GM10266 (cell line): ENCODE results near the gene WIPF2.

ENCODE experiments used
- DNase-seq: peaks from one replicate; pipeline ENCODE4 v3.0.0; 2012; ENCODE audit errors: extremely low spot score
- TF ChIP-seq, protein P1 (sequence below): IDR thresholded peaks from 2 replicates; pipeline ENCODE4 v1.5.1; 2012; ENCODE audit warnings: mild to moderate bottlenecking, low read depth; ENCODE audit not compliant: control insufficient read depth, insufficient read depth; ENCODE audit errors: missing control alignments

WIPF2 gene

DNA sequence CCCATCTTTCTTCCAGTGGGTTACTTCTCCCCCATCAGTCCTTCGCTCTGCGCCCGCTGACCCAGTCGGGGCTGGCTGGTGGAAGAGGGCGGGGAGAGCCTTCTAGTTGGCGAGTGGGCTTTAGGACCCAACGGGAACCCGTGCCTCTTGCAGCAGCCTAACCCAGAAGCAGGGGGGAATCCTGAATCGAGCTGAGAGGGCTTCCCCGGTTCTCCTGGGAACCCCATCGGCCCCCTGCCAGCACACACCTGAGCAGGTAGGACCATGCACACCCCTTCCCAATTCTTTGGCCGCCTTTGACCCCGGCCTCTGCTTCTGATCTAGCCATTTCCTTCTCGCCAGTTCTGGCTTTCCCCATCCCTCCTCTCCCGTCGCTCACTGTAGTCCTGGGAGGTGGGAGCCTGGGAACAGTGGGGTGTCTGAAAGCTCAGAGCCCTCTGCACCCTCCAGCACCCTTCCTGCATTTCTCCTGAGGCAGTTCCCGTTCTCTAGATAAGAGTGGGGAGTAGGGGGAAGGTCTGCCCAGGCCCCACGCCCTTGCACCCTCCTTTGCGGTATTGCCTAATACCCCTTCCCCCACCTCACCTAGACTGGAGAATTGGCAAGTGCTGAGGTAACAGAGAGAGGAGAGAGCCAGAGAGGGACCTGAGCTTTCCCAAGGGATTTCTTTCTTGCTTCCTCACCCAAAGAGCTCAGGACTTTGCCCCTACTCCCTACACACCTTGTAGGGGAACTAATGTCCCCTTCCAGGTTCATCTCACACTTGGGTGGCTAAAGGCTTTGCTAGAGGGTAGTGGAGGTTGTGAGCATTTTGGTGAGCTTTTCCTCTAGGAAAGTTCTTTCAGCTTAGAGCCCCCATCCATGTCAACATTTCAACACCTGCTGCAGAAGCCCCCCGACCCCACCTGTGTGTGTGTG is 90.2 kb downstream of the WIPF2 start, which contains the start of gene RARA:
RARA (plus strand) TSS at position 150 of the 918 bp plus-strand sequence. CDS start 22,039 bp downstream, outside the sequence.
- DNase-seq: peak; percentile 66
- TF ChIP-seq, protein P1, sequence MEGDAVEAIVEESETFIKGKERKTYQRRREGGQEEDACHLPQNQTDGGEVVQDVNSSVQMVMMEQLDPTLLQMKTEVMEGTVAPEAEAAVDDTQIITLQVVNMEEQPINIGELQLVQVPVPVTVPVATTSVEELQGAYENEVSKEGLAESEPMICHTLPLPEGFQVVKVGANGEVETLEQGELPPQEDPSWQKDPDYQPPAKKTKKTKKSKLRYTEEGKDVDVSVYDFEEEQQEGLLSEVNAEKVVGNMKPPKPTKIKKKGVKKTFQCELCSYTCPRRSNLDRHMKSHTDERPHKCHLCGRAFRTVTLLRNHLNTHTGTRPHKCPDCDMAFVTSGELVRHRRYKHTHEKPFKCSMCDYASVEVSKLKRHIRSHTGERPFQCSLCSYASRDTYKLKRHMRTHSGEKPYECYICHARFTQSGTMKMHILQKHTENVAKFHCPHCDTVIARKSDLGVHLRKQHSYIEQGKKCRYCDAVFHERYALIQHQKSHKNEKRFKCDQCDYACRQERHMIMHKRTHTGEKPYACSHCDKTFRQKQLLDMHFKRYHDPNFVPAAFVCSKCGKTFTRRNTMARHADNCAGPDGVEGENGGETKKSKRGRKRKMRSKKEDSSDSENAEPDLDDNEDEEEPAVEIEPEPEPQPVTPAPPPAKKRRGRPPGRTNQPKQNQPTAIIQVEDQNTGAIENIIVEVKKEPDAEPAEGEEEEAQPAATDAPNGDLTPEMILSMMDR: no peak

DNA sequence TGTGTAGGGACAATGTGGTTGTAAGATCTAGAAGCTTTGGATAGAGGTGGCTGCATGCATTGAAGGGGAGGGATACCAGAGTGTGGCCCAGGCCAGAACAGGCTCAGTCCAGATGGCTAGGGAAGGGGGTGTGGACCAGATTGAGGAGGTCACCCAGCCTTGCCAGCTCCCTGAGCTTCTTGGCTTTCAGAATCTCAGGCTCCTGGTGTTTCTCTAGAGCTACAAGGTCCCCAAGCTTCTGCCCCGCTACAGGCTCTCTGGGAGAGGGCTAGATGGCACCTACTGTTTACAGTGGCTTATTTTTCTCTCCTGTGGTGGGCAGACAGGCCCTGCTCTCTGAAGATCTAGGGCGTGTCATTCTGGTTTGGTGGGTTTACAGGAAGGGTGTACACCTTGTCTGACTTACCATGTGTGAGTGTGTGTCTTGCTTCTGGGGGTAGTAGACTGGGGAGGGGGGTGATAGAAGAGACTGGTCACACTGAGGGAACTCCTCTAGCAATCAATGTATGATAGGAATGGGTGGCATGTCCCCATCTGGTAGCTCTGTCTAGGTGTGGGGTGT is 90.9 kb downstream of the WIPF2 start:
- peak; percentile 9 for DNase-seq
- TF ChIP-seq, protein P1: no peak

DNA sequence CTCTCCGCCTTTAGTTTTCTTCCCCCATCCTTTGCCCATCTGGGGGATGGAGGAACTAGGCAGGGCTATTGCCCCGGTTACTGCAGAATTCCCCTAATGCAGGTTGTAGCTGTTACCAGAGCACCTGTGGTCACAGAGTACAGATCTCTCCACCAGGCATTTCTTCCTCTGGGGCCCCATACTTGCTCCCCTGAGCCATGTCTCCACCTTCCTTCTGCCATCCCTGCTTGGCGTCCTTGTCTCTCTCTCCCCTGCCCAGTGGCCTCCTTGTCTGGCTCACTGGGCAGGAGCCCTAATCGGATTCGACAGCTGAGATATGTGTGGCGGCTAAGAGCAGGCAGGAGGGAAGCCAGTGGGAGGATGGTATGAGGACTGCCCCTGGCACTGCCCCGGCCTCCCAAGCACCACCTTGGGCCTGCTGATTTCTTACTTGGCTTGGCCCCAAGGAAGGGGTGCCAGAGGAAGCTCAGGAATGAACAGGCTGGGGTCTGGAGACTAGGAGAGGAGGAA is 91.8 kb downstream of the WIPF2 start:
- DNase-seq: peak; percentile 38
- TF ChIP-seq, protein P1: no peak

DNA sequence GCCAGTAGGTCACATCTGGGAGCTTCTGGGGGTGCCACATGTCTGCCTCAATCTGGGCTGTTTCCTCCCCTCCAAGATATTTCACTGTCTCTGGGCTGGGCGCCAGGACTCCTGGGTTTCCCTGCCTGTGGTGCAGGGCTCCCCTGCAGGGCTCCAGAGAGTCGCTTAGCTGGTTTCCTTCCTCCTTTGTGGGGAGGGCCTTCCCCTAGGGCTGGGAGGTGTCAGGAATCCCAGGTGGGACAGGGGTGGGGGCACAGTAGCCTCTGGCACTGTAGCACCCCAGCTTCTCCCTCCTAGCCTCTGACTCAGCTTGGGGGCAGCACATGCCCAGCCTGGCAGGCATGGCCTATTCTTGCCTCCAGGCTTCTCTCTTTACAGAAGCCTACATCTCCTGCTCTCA is 92.5 kb downstream of the WIPF2 start:
- TF ChIP-seq, protein P1: no peak
- peak; percentile 18 for DNase-seq

DNA sequence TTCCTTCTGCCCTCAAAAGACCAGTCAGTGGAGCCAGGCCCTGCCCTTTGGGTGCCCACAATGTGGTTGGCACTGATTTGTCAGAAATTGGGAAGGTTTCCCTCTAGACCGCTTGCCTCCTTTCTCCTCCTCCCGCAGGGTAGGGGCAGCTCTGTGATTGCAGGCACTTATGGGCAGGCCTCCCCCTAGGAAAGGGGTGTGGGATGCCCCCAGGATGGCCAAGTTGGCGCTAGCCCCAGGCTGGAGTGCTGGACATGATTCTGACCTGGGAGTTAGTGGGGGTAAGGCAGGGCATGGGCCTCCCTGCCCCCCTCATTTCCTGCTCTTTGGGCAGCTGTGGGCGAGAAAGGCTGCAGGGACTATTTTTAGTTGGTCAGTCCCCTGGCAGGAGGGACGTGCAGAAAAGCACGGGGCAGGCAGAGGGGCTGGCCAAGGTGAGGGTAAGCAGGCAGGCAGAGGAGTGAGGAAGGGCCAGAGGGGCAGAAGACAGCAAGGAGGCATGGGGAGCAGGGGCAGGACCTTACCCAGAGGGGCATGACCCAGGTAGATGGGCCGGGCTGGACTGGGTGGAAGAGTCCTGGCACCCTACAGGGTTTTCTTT is 93.1 kb downstream of the WIPF2 start:
- TF ChIP-seq, protein P1: no peak
- DNase-seq: peak; percentile 31

DNA sequence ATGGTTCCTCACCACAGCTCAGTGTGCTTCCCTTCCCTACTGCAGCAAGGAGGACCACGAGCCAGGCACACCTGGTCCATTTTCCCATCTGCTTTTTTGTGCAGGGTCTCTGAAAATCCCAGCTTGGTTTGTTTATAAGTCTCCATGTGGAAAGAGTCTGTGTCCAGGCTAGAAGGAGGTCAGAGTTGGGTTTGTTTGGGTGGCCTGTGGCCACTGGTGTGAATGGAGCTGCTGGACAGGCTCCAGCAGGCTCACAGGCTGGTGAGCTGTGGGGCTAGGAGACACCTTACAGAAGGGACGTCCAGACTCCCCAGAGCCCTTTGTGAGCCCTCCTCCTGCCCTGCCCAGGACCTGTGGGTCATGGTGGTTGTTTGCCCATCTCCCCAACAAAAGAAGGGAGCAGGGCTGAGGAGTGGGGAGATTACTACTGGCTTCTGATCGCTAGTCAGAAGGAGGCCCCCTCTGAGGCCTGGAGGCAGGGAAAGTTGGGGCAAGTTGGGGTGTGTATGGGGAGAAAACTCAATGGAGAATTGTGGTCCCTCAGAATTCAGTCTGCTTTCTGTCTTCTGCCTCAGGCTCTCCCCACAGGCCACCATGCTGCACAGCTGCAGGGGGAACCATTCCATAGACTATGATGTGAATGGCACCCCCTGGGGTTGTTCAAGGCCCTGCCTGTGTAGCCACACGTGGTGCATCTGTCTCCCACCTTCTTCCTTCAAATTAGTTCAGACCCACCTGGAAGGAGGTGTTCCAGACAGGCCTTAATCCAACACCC is 94.0 kb downstream of the WIPF2 start:
- peak; percentile 26 for DNase-seq
- TF ChIP-seq, protein P1: no peak
